A549 (cell line): ENCODE data around the gene ELMO3. TPM values are rescaled to one million over a fixed set of nuclear protein-coding genes. Genes with fewer than 3 reads are reported as not detected.

Source experiments
- ATAC-seq, 2 experiments: fragments of 200-7000 bp in 1 of 2; fragments of >200 bp in 1 of 2; cut with Nextera tagmentation in 1 of 2; cut with Tn5 transposase in 1 of 2; 3 replicates each; pipeline versions ENCODE4 v1.8.0 to v1.9.1; 2018 to 2020; ENCODE audit warnings: mild to moderate bottlenecking in 1 of 2, moderate library complexity in 1 of 2
- CTCF ChIA-PET: fragments of 300-600 bp; sonication (Branson Sonifier 250); formaldehyde crosslinking; extraction: SDS; loops from one replicate; lab custom pipeline; 2021; ENCODE audit warnings: antibody characterized with exemption, inconsistent platforms; lab: Yijun Ruan, JAX
- POLR2A ChIA-PET: fragments of 350-600 bp; formaldehyde crosslinking; extraction: SDS; loops from one replicate; lab custom pipeline; 2021; ENCODE audit warnings: antibody characterized with exemption, inconsistent platforms; lab: Yijun Ruan, JAX
- DNase-seq, 2 experiments: peaks; one replicate each; pipeline versions ENCODE4 v3.0.0 to v3.0.0-alpha.2; 2011 to 2016; ENCODE audit warnings: low read depth in 1 of 2, low spot score in 1 of 2
- FAIRE-seq: peaks from 2 replicates; lab custom pipeline; 2011; peaks lifted over from hg19 to GRCh38; lab: Jason Lieb, UNC
- H3K27ac ChIP-seq, 2 experiments: fragments of >200 bp; sonication (Bioruptor Twin); formaldehyde crosslinking; 3 replicates each; pipeline ENCODE4 v1.5.1; 2016 to 2017
- H3K4me1 ChIP-seq: fragments of >200 bp; sonication (Bioruptor Twin); formaldehyde crosslinking; 3 replicates; pipeline ENCODE4 v1.6.1; 2016
- H3K4me2 ChIP-seq: fragments of >200 bp; sonication (Bioruptor Twin); formaldehyde crosslinking; 3 replicates; pipeline ENCODE4 v1.6.1; 2016
- H3K4me3 ChIP-seq: fragments of >200 bp; sonication (Bioruptor Twin); formaldehyde crosslinking; 3 replicates; pipeline ENCODE4 v1.5.1; 2016
- H3K9me3 ChIP-seq: fragments of >200 bp; sonication (Bioruptor Twin); formaldehyde crosslinking; 3 replicates; pipeline ENCODE4 v1.6.1; 2016
- BHLHE40 ChIP-seq: IDR thresholded peaks from 2 replicates; pipeline ENCODE4 v1.6.1; 2012; ENCODE audit warnings: low read depth, low read length, inconsistent platforms
- CBX2 ChIP-seq: fragments of 200-600 bp; sonication (generic); IDR thresholded peaks from 2 replicates; pipeline ENCODE4 v1.6.1; 2016; ENCODE audit warnings: low read depth, mild to moderate bottlenecking, borderline replicate concordance
- CBX8 ChIP-seq: fragments of 200-600 bp; sonication (generic); IDR thresholded peaks from 2 replicates; pipeline ENCODE4 v1.6.1; 2016
- CHD2 ChIP-seq: fragments of 150-350 bp; IDR thresholded peaks from 2 replicates; pipeline ENCODE4 v1.6.1; 2014; ENCODE audit warnings: low read length; ENCODE audit not compliant: partially characterized antibody
- ESRRA ChIP-seq: fragments of 150-350 bp; IDR thresholded peaks from 2 replicates; pipeline ENCODE4 v1.6.1; 2014; ENCODE audit warnings: mild to moderate bottlenecking, low read length, borderline replicate concordance
- HOXB13 ChIP-seq: fragments of 250-450 bp; sonication (Bioruptor Pico); IDR thresholded peaks from 2 replicates; pipeline ENCODE4 v1.5.0; 2020; ENCODE audit warnings: low read depth, mild to moderate bottlenecking, moderate library complexity
- JUNB ChIP-seq: fragments of >200 bp; sonication (Bioruptor Twin); formaldehyde crosslinking; IDR thresholded peaks from 2 replicates; pipeline ENCODE4 v1.6.1; 2016
- KDM1A ChIP-seq: fragments of 200-600 bp; sonication (generic); IDR thresholded peaks from 2 replicates; pipeline ENCODE4 v1.6.1; 2016; ENCODE audit warnings: low read depth, mild to moderate bottlenecking
- MAZ ChIP-seq: fragments of 150-350 bp; IDR thresholded peaks from 2 replicates; pipeline ENCODE4 v1.6.1; 2014; ENCODE audit warnings: antibody characterized with exemption, low read depth, low read length, borderline replicate concordance
- NPAS2 ChIP-seq: fragments of 250-450 bp; sonication (Bioruptor Pico); IDR thresholded peaks from 2 replicates; pipeline ENCODE4 v1.8.0; 2022; ENCODE audit warnings: mild to moderate bottlenecking, moderate library complexity, borderline replicate concordance
- NR3C1 ChIP-seq: fragments of >200 bp; sonication (Bioruptor Twin); formaldehyde crosslinking; IDR thresholded peaks from 3 replicates; pipeline ENCODE4 v1.6.1; 2017
- PHF8 ChIP-seq: fragments of 200-600 bp; sonication (generic); IDR thresholded peaks from 2 replicates; pipeline ENCODE4 v1.6.1; 2016; ENCODE audit warnings: low read depth, mild to moderate bottlenecking, antibody characterized with exemption, moderate library complexity, borderline replicate concordance
- RARB ChIP-seq: fragments of 250-450 bp; sonication (Bioruptor Pico); IDR thresholded peaks from 2 replicates; pipeline ENCODE4 v1.8.0; 2021; ENCODE audit warnings: mild to moderate bottlenecking, moderate library complexity
- TFCP2L1 ChIP-seq: fragments of 250-450 bp; sonication (Bioruptor Pico); IDR thresholded peaks from 2 replicates; pipeline ENCODE4 v1.5.0; 2021; ENCODE audit warnings: mild to moderate bottlenecking
- ZC3H11A ChIP-seq: fragments of 450-650 bp; IDR thresholded peaks from 2 replicates; pipeline ENCODE4 v1.6.1; 2014; ENCODE audit warnings: antibody characterized with exemption, mild to moderate bottlenecking
- ZNF302 ChIP-seq: fragments of 250-450 bp; sonication (Bioruptor Pico); IDR thresholded peaks from 2 replicates; pipeline ENCODE4 v1.9.0; 2021; ENCODE audit warnings: inconsistent platforms, mild to moderate bottlenecking, moderate library complexity
- WGBS: methylation state at CpG from one replicate; pipeline ENCODE4 v1.1.6; 2017; ENCODE audit errors: missing lambda C conversion rate; 5-methylcytosine and 5-hydroxymethylcytosine counted together
- polyA plus RNA-seq, 4 experiments: library from polyadenylated mRNA; depleted of rRNA in 3 of 4; stranded (reverse); fragments of >200 nt; fragmentation: RNase III in 1 of 4; extraction: RNeasy Plus Mini Kit Qiagen cat#74134 plus additional on column Dnase treatment in 1 of 4; gene quantifications; 2 replicates in 3 of 4; 3 replicates in 1 of 4; pipeline ENCODE4 v1.2.3, GENCODE V29; 2011 to 2017
- TF ChIP-seq, protein P1 (sequence below): IDR thresholded peaks from 2 replicates; pipeline ENCODE4 v1.6.1; 2012
- TF ChIP-seq, protein P2 (sequence below): fragments of >200 bp; sonication (Bioruptor Twin); formaldehyde crosslinking; IDR thresholded peaks from 3 replicates; pipeline ENCODE4 v1.5.1; 2016
- TF ChIP-seq, protein P3 (sequence below): fragments of 450-650 bp; IDR thresholded peaks from 2 replicates; pipeline ENCODE4 v1.6.1; 2014; ENCODE audit warnings: antibody characterized with exemption
- TF ChIP-seq, protein P4 (sequence below): fragments of 200-600 bp; sonication (generic); IDR thresholded peaks from 2 replicates; pipeline ENCODE4 v1.6.1; 2016; ENCODE audit warnings: antibody characterized with exemption, mild to moderate bottlenecking, moderate library complexity
- TF ChIP-seq, protein P5 (sequence below): IDR thresholded peaks from 2 replicates; pipeline ENCODE4 v1.6.1; 2012; ENCODE audit warnings: low read depth, borderline replicate concordance

The ELMO3 gene
- polyA plus RNA-seq, 2 of the 4 experiments (the other 2 are of a cell fraction), result 0.62 to 1.4 TPM

DNA sequence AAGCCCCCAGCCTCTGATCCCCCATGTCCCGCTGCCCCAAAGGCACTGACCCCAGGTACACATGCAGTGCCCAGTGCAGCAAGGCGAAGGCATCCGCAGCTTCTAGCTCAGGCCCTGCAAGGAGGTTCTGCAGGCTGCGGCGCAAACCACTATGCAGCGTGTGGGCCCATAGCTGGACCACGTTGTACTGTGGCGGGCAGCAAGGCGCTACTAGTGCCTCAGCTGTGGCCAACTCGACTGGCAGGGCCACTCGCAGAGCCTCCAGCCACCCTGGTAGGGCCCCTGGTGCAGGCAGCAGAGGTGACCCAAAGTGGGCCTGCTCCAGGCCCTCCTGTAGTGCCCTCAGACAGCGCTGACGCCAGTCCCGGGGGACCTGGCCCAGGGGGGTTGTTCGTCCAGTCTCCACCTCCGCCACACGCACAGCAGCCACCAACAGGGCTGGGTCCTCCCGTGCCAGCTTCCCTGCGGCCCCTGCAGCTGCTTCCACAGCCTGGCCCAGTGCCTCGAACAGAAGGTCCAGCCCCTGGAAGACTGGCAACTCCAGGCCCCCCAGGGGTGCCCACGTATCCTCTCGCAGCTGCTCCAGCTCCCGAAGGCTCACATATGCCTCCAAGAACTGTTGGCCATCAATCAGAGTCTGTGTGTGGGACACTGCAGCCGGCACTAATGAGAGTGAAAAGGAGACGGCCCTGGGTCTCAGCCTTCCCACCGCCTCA, 11.6 kb upstream of the ELMO3 start:
- H3K4me2 ChIP-seq, result no peak overlapping the region
- DNase-seq, result no peak
- POLR2A ChIA-PET, result no interaction called here
- no peak overlapping the region for H3K4me3 ChIP-seq
- WGBS, result 76% methylated on average over 22 of the region's 26 CpGs
- peaks cover 29% of the 10 kb centered on the region for H3K4me1 ChIP-seq
- no peaks in the 10 kb centered on the region for H3K9me3 ChIP-seq
- CTCF ChIA-PET, result interaction anchor here (0.6 to 10.7 kb wide), 17 partner anchors 11 to 292 kb away, joined by 3 to 162 read pairs (median 5); partner anchors contain the start of genes ELMO3, FBXL8, NOL3 and TRADD
- no peak for ATAC-seq
- H3K27ac ChIP-seq, result no peak overlapping the region
- FAIRE-seq, result no peak
- no peak for TF ChIP-seq ZC3H11A
- TF ChIP-seq, protein P1, sequence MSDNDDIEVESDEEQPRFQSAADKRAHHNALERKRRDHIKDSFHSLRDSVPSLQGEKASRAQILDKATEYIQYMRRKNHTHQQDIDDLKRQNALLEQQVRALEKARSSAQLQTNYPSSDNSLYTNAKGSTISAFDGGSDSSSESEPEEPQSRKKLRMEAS, result no peak
- no peak for TF ChIP-seq RARB
- TF ChIP-seq CHD2, result no peak
- TF ChIP-seq ZNF302 (CRISPR knock-in tag), result no peak
- TF ChIP-seq KDM1A, result no peak
- TF ChIP-seq, protein P2, sequence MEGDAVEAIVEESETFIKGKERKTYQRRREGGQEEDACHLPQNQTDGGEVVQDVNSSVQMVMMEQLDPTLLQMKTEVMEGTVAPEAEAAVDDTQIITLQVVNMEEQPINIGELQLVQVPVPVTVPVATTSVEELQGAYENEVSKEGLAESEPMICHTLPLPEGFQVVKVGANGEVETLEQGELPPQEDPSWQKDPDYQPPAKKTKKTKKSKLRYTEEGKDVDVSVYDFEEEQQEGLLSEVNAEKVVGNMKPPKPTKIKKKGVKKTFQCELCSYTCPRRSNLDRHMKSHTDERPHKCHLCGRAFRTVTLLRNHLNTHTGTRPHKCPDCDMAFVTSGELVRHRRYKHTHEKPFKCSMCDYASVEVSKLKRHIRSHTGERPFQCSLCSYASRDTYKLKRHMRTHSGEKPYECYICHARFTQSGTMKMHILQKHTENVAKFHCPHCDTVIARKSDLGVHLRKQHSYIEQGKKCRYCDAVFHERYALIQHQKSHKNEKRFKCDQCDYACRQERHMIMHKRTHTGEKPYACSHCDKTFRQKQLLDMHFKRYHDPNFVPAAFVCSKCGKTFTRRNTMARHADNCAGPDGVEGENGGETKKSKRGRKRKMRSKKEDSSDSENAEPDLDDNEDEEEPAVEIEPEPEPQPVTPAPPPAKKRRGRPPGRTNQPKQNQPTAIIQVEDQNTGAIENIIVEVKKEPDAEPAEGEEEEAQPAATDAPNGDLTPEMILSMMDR, result no peak
- TF ChIP-seq, all 56 proteins: peak for 0

DNA sequence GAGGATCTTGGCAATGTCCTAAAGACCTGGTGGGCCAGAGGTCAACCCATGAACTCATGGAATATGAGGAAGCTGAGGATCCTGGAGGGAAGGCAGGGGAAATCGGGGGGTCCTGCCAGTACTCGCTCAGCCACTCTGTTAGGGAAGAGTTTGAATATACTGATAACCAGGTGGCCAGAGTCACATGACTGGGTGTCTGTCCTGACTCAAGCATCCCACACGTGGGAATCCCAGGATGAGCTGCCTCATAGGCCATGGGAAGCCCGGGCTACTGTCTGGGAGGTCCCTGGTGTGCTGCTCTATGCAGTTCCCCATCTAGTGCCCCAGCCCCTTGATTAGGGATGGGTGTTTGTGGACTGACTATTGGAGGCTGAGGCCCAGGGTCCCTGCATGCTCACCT, 10.6 kb upstream of the ELMO3 start:
- ATAC-seq (no peak), FAIRE-seq (no peak), DNase-seq (no peak)
- Histone ChIP-seq H3K9me3 (no peaks in the 10 kb centered on the region), H3K4me3 (no peak overlapping the region), H3K4me2 (no peak overlapping the region), H3K4me1 (peaks cover 25% of the 10 kb centered on the region), H3K27ac (no peak overlapping the region)
- TF ChIP-seq, protein P3, sequence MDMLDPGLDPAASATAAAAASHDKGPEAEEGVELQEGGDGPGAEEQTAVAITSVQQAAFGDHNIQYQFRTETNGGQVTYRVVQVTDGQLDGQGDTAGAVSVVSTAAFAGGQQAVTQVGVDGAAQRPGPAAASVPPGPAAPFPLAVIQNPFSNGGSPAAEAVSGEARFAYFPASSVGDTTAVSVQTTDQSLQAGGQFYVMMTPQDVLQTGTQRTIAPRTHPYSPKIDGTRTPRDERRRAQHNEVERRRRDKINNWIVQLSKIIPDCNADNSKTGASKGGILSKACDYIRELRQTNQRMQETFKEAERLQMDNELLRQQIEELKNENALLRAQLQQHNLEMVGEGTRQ, result peak; percentile 8; the same call in 1 of the 2 replicates
- TF ChIP-seq, protein P4, sequence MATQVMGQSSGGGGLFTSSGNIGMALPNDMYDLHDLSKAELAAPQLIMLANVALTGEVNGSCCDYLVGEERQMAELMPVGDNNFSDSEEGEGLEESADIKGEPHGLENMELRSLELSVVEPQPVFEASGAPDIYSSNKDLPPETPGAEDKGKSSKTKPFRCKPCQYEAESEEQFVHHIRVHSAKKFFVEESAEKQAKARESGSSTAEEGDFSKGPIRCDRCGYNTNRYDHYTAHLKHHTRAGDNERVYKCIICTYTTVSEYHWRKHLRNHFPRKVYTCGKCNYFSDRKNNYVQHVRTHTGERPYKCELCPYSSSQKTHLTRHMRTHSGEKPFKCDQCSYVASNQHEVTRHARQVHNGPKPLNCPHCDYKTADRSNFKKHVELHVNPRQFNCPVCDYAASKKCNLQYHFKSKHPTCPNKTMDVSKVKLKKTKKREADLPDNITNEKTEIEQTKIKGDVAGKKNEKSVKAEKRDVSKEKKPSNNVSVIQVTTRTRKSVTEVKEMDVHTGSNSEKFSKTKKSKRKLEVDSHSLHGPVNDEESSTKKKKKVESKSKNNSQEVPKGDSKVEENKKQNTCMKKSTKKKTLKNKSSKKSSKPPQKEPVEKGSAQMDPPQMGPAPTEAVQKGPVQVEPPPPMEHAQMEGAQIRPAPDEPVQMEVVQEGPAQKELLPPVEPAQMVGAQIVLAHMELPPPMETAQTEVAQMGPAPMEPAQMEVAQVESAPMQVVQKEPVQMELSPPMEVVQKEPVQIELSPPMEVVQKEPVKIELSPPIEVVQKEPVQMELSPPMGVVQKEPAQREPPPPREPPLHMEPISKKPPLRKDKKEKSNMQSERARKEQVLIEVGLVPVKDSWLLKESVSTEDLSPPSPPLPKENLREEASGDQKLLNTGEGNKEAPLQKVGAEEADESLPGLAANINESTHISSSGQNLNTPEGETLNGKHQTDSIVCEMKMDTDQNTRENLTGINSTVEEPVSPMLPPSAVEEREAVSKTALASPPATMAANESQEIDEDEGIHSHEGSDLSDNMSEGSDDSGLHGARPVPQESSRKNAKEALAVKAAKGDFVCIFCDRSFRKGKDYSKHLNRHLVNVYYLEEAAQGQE, result no peak
- TF ChIP-seq ESRRA, result no peak
- POLR2A ChIA-PET, result no interaction called here
- WGBS, result 56% methylated on average over 4 of the region's 4 CpGs
- CTCF ChIA-PET, result interaction anchor here (1.2 to 10.7 kb wide), 9 partner anchors 10 to 234 kb away, joined by 3 to 162 read pairs (median 7); partner anchors contain the start of genes ELMO3, FBXL8, KCTD19 and LRRC36

GRCh38 chr16:67188798-67189197, 10.1 kb upstream of the ELMO3 start:
- no peak overlapping the region for H3K4me2 ChIP-seq
- FAIRE-seq, result no peak
- CTCF ChIA-PET, result interaction anchor here (0.8 to 10.7 kb wide), 9 partner anchors 9 to 235 kb away, joined by 3 to 162 read pairs (median 6); partner anchors contain the start of genes ELMO3, FBXL8, KCTD19 and LRRC36
- no peak overlapping the region for H3K27ac ChIP-seq
- TF ChIP-seq ZC3H11A (no peak), BHLHE40 (no peak), TFCP2L1 (CRISPR knock-in tag) (no peak), CBX8 (no peak), JUNB (no peak), PHF8 (no peak), ESRRA (no peak), CBX2 (no peak), HOXB13 (CRISPR knock-in tag) (no peak), NR3C1 (no peak), MAZ (no peak), NPAS2 (CRISPR knock-in tag) (no peak)
- TF ChIP-seq, protein P5, sequence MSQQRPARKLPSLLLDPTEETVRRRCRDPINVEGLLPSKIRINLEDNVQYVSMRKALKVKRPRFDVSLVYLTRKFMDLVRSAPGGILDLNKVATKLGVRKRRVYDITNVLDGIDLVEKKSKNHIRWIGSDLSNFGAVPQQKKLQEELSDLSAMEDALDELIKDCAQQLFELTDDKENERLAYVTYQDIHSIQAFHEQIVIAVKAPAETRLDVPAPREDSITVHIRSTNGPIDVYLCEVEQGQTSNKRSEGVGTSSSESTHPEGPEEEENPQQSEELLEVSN, result no peak
- peaks cover 29% of the 10 kb centered on the region for H3K4me1 ChIP-seq
- no peak for ATAC-seq
- H3K4me3 ChIP-seq, result no peak overlapping the region
- H3K9me3 ChIP-seq, result no peaks in the 10 kb centered on the region
- DNase-seq, result no peak
- 89% methylated on average over 8 of the region's 15 CpGs for WGBS
- POLR2A ChIA-PET, result no interaction called here
